HEK293 (cell line): Measurements from ENCODE around the gene RNF43.
A peak's percentile ranks its signal among the peaks of the same experiment; 100 is the strongest.

Source experiments
- CTCF ChIA-PET: fragments of 350-600 bp; formaldehyde crosslinking; extraction: SDS; loops from one replicate; lab custom pipeline; 2021; ENCODE audit warnings: antibody characterized with exemption; lab: Yijun Ruan, JAX
- POLR2A ChIA-PET: fragments of 300-600 bp; formaldehyde crosslinking; extraction: SDS; loops from one replicate; lab custom pipeline; 2020; ENCODE audit warnings: antibody characterized with exemption, inconsistent platforms; lab: Yijun Ruan, JAX
- H3K27ac ChIP-seq: fragments of 200-500 bp; sonication (Bioruptor generic); 2 replicates; pipeline ENCODE4 v1.5.1; 2014; ENCODE audit warnings: low read depth, low read length, control low read depth, inconsistent platforms; ENCODE audit errors: extremely low read depth
- H3K36me3 ChIP-seq, 2 experiments: fragments of 200-500 bp in 1 of 2; sonication (Bioruptor generic) in 1 of 2; 1 replicate in 1 of 2; 2 replicates in 1 of 2; pipeline ENCODE4 v1.5.1; 2014 to 2017; ENCODE audit warnings: inconsistent platforms in 2 of 2, low read length in 2 of 2; ENCODE audit not compliant: control insufficient read depth in 2 of 2, insufficient read depth in 1 of 2
- H3K4me1 ChIP-seq: fragments of 200-500 bp; sonication (Bioruptor generic); 2 replicates; pipeline ENCODE4 v1.5.1; 2014; ENCODE audit warnings: mild to moderate bottlenecking, low read length, inconsistent platforms; ENCODE audit not compliant: control insufficient read depth, insufficient read depth
- H3K4me3 ChIP-seq: 2 replicates; pipeline ENCODE4 v1.5.1; 2011; ENCODE audit warnings: low read depth, mild to moderate bottlenecking, control low read depth, low read length, moderate library complexity
- H3K9me3 ChIP-seq: fragments of 200-500 bp; sonication (Bioruptor generic); 2 replicates; pipeline ENCODE4 v1.5.1; 2014; ENCODE audit warnings: low read depth, low read length, inconsistent platforms; ENCODE audit not compliant: control insufficient read depth, insufficient read depth
- BCL11A ChIP-seq: fragments of 450-650 bp; formaldehyde crosslinking; IDR thresholded peaks from 2 replicates; pipeline ENCODE4 v1.5.1; 2016; ENCODE audit warnings: low read depth, missing biosample characterization, missing genetic modification characterization
- GLI2 ChIP-seq: fragments of 450-650 bp; formaldehyde crosslinking; IDR thresholded peaks from 2 replicates; pipeline ENCODE4; 2017; ENCODE audit warnings: missing biosample characterization, missing genetic modification characterization, low read depth, borderline replicate concordance
- GLIS1 ChIP-seq: fragments of 450-650 bp; formaldehyde crosslinking; IDR thresholded peaks from 2 replicates; pipeline ENCODE4 v1.5.1; 2016; ENCODE audit warnings: missing biosample characterization, missing genetic modification characterization
- HOXD13 ChIP-seq: sonication (generic); formaldehyde crosslinking; IDR thresholded peaks from 2 replicates; pipeline ENCODE4 v1.8.0; 2022; ENCODE audit warnings: missing genetic modification reagents, borderline replicate concordance
- KLF9 ChIP-seq: fragments of 450-650 bp; formaldehyde crosslinking; IDR thresholded peaks from 2 replicates; pipeline ENCODE4 v1.5.1; 2016; ENCODE audit warnings: missing biosample characterization, missing genetic modification characterization, low read depth
- SCRT2 ChIP-seq: fragments of 450-650 bp; formaldehyde crosslinking; IDR thresholded peaks from 2 replicates; pipeline ENCODE4 v1.5.1; 2016; ENCODE audit warnings: missing biosample characterization, missing genetic modification characterization
- SETDB1 ChIP-seq: IDR thresholded peaks from one replicate; pipeline ENCODE4 v1.6.1; 2017; ENCODE audit warnings: mild to moderate bottlenecking, low read length, moderate library complexity, mixed read lengths; ENCODE audit not compliant: insufficient read length
- SP2 ChIP-seq: fragments of 450-650 bp; formaldehyde crosslinking; IDR thresholded peaks from 2 replicates; pipeline ENCODE4 v1.5.1; 2016; ENCODE audit warnings: missing biosample characterization, missing genetic modification characterization
- TRIM28 ChIP-seq: IDR thresholded peaks from 2 replicates; pipeline ENCODE4 v1.6.1; 2011; ENCODE audit warnings: low read length, control low read depth, borderline replicate concordance
- ZBTB21 ChIP-seq: fragments of 450-650 bp; formaldehyde crosslinking; IDR thresholded peaks from 2 replicates; pipeline ENCODE4 v1.5.1; 2017; ENCODE audit warnings: missing biosample characterization, missing genetic modification characterization
- ZBTB7A ChIP-seq: fragments of 450-650 bp; formaldehyde crosslinking; IDR thresholded peaks from 2 replicates; pipeline ENCODE4 v1.5.1; 2016; ENCODE audit warnings: low read depth, missing biosample characterization, missing genetic modification characterization
- ZIC2 ChIP-seq: fragments of 450-650 bp; formaldehyde crosslinking; IDR thresholded peaks from 2 replicates; pipeline ENCODE4 v1.5.1; 2016; ENCODE audit warnings: missing biosample characterization, missing genetic modification characterization
- ZNF10 ChIP-seq: fragments of 450-650 bp; formaldehyde crosslinking; IDR thresholded peaks from 2 replicates; pipeline ENCODE4 v1.5.1; 2017; ENCODE audit warnings: missing biosample characterization, missing genetic modification characterization
- ZNF112 ChIP-seq: fragments of 450-650 bp; formaldehyde crosslinking; IDR thresholded peaks from 2 replicates; pipeline ENCODE4 v1.5.0; 2017; ENCODE audit warnings: missing biosample characterization, missing genetic modification characterization
- ZNF121 ChIP-seq: fragments of 450-650 bp; formaldehyde crosslinking; IDR thresholded peaks from 2 replicates; pipeline ENCODE4 v1.5.1; 2016; ENCODE audit warnings: missing biosample characterization, missing genetic modification characterization
- ZNF157 ChIP-seq: fragments of 450-650 bp; formaldehyde crosslinking; IDR thresholded peaks from 2 replicates; pipeline ENCODE4 v1.5.1; 2016; ENCODE audit warnings: missing biosample characterization, missing genetic modification characterization
- ZNF16 ChIP-seq: fragments of 450-650 bp; formaldehyde crosslinking; IDR thresholded peaks from 2 replicates; pipeline ENCODE4 v1.5.1; 2016; ENCODE audit warnings: low read depth, missing biosample characterization, missing genetic modification characterization
- ZNF202 ChIP-seq: fragments of 450-650 bp; formaldehyde crosslinking; IDR thresholded peaks from 2 replicates; pipeline ENCODE4 v1.5.1; 2016; ENCODE audit warnings: missing biosample characterization, missing genetic modification characterization, borderline replicate concordance
- ZNF354C ChIP-seq: fragments of 450-650 bp; formaldehyde crosslinking; IDR thresholded peaks from 2 replicates; pipeline ENCODE4 v1.5.1; 2016; ENCODE audit warnings: missing biosample characterization, missing genetic modification characterization, low read depth, borderline replicate concordance
- ZNF433 ChIP-seq: fragments of 450-650 bp; formaldehyde crosslinking; IDR thresholded peaks from 2 replicates; pipeline ENCODE4 v1.5.1; 2016; ENCODE audit warnings: missing biosample characterization, missing genetic modification characterization, low read depth
- ZNF530 ChIP-seq: fragments of 450-650 bp; formaldehyde crosslinking; IDR thresholded peaks from 2 replicates; pipeline ENCODE4 v1.5.1; 2016; ENCODE audit warnings: low read depth, missing biosample characterization, missing genetic modification characterization
- ZNF645 ChIP-seq: fragments of 450-650 bp; formaldehyde crosslinking; IDR thresholded peaks from 2 replicates; pipeline ENCODE4; 2016; ENCODE audit warnings: missing biosample characterization, missing genetic modification characterization
- ZNF670 ChIP-seq: fragments of 450-650 bp; formaldehyde crosslinking; IDR thresholded peaks from 2 replicates; pipeline ENCODE4 v1.5.1; 2016; ENCODE audit warnings: missing biosample characterization, missing genetic modification characterization, low read depth
- ZNF837 ChIP-seq: fragments of 450-650 bp; formaldehyde crosslinking; IDR thresholded peaks from 2 replicates; pipeline ENCODE4 v1.5.1; 2016; ENCODE audit warnings: missing biosample characterization, missing genetic modification characterization
- TF ChIP-seq, protein P1 (sequence below): fragments of 450-650 bp; formaldehyde crosslinking; IDR thresholded peaks from 2 replicates; pipeline ENCODE4 v1.5.1; 2016; ENCODE audit warnings: missing biosample characterization, missing genetic modification characterization
- TF ChIP-seq, protein P2 (sequence below): fragments of 450-650 bp; formaldehyde crosslinking; IDR thresholded peaks from 2 replicates; pipeline ENCODE4 v1.5.1; 2016; ENCODE audit warnings: missing biosample characterization, missing genetic modification characterization

The RNF43 gene

GRCh38 chr17:58381124-58382035 is 36.0 kb downstream of the RNF43 start:
- no peaks in the 10 kb centered on the region for H3K36me3 ChIP-seq
- ChIA-PET POLR2A (interaction anchor here (1.0 to 4.1 kb wide), 2 partner anchors 29 to 36 kb away, joined by 4 to 11 read pairs; partner anchors contain the start of genes RNF43 and SUPT4H1), CTCF (interaction anchor here (1.1 to 1.8 kb wide), 2 partner anchors 36 to 64 kb away, joined by 5 to 8 read pairs; partner anchors contain the start of gene RNF43)
- H3K9me3 ChIP-seq, result no peaks in the 10 kb centered on the region
- H3K27ac ChIP-seq, result no peak overlapping the region
- H3K4me3 ChIP-seq, result no peak overlapping the region
- peaks cover 14% of the 10 kb centered on the region for H3K4me1 ChIP-seq
- TF ChIP-seq ZNF16 (tag by site-specific recombination) (no peak), GLIS1 (tag by site-specific recombination) (peak; percentile 77), SCRT2 (peak; percentile 71), TRIM28 (no peak), BCL11A (tag by site-specific recombination) (no peak), ZNF354C (tag by site-specific recombination) (no peak), ZNF157 (tag by site-specific recombination) (no peak), SETDB1 (no peak)
- TF ChIP-seq, all 188 proteins: peak for 2

DNA sequence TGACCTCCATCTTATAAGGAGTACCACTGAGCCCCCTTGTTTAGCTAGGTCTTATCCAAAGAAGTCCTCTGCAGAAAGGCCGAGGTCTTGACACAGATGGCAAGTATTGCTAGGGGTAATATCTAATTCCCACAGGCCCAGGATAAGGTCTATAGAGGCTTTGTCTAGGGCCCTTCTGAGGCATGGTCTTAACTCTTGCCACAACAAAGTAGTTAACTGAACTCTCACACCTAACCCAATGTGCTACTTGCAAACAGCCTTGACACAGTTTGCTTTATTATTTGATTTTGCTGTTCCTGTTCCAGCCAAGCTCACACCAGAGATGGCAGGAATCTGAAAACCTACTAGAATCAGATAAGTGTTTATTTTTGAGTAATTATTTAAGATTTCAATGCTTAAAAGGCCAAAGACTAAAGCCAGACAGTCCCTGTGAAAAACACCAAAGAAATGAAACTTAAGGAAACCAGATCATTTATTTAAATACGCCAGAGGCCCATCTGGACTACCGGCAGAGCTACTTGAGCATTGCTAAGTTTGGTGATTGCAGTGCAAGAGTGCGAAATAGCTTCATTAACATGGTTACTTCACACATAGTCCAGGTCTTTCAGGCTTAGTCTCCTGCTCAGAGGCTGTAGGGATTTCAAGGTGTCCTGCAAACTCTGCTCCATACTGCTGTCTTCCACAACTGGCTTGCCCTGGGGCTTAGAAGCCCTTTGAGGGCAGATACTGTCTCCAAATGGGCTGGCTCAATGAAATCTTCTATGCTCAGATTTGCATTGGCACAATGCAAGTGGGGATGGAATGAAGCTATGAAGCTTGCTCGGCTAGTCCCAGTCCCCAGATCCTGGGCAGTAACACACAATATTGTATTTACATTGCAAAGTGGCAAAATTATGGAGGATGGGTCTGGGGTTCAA is 36.9 kb downstream of the RNF43 start:
- H3K4me3 ChIP-seq, result no peak overlapping the region
- H3K4me1 ChIP-seq, result peaks cover 15% of the 10 kb centered on the region
- no peak overlapping the region for H3K27ac ChIP-seq
- no peaks in the 10 kb centered on the region for H3K36me3 ChIP-seq
- POLR2A ChIA-PET, result interaction anchor here (4.1 kb wide), 1 partner anchor 28 kb away, joined by 11 read pairs; the partner anchor contains the start of gene SUPT4H1
- TF ChIP-seq ZNF202, result no peak
- TF ChIP-seq ZNF112 (tag by site-specific recombination), result no peak
- no peak for TF ChIP-seq ZNF837 (tag by site-specific recombination)
- TF ChIP-seq ZNF433, result no peak
- H3K9me3 ChIP-seq, result no peaks in the 10 kb centered on the region
- CTCF ChIA-PET, result interaction anchor here (0.5 kb wide), 1 partner anchor 111 kb away, joined by 3 read pairs; no protein-coding TSS in a partner anchor

DNA sequence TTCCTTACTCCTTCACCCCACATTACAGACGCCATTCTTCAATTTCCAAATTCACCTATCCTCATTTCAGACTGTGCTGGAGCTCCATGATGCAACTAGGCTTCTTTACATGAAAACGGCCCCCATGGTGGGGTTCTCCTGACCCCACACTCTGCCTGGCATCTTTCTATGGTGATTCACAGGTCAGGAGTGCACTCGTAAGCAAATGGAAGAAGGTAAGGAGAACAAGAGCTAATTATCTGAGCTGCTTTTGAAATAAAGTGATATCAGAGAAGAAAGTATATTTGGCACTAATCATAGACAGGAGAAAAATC is 37.9 kb downstream of the RNF43 start:
- Histone ChIP-seq H3K36me3 (no peaks in the 10 kb centered on the region), H3K27ac (no peak overlapping the region), H3K4me3 (no peak overlapping the region), H3K4me1 (peaks cover 12% of the 10 kb centered on the region), H3K9me3 (no peaks in the 10 kb centered on the region)
- CTCF ChIA-PET, result interaction anchor here (0.5 kb wide), 1 partner anchor 28 kb away, joined by 3 read pairs; the partner anchor contains the start of gene SUPT4H1
- POLR2A ChIA-PET, result interaction anchor here (1.0 to 4.1 kb wide), 2 partner anchors 27 to 38 kb away, joined by 3 to 11 read pairs; partner anchors contain the start of genes RNF43 and SUPT4H1
- TF ChIP-seq HOXD13 (no peak), SP2 (tag by site-specific recombination) (no peak), ZIC2 (tag by site-specific recombination) (no peak), ZNF530 (tag by site-specific recombination) (no peak), ZNF670 (tag by site-specific recombination) (no peak), KLF9 (tag by site-specific recombination) (no peak), GLI2 (tag by site-specific recombination) (no peak), ZBTB21 (no peak), ZNF121 (tag by site-specific recombination) (no peak), ZNF16 (tag by site-specific recombination) (no peak), ZNF645 (no peak), ZBTB7A (tag by site-specific recombination) (no peak), ZNF10 (tag by site-specific recombination) (no peak), ZNF202 (no peak)
- TF ChIP-seq, protein P1, sequence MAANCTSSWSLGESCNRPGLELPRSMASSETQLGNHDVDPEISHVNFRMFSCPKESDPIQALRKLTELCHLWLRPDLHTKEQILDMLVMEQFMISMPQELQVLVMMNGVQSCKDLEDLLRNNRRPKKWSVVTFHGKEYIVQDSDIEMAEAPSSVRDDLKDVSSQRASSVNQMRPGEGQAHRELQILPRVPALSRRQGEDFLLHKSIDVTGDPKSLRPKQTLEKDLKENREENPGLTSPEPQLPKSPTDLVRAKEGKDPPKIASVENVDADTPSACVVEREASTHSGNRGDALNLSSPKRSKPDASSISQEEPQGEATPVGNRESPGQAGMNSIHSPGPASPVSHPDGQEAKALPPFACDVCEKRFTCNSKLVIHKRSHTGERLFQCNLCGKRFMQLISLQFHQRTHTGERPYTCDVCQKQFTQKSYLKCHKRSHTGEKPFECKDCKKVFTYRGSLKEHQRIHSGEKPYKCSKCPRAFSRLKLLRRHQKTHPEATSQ (tag by site-specific recombination), result no peak
- TF ChIP-seq, protein P2, sequence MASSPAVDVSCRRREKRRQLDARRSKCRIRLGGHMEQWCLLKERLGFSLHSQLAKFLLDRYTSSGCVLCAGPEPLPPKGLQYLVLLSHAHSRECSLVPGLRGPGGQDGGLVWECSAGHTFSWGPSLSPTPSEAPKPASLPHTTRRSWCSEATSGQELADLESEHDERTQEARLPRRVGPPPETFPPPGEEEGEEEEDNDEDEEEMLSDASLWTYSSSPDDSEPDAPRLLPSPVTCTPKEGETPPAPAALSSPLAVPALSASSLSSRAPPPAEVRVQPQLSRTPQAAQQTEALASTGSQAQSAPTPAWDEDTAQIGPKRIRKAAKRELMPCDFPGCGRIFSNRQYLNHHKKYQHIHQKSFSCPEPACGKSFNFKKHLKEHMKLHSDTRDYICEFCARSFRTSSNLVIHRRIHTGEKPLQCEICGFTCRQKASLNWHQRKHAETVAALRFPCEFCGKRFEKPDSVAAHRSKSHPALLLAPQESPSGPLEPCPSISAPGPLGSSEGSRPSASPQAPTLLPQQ (tag by site-specific recombination), result no peak
